Hepatocyte (in vitro differentiated cells): ENCODE data around the gene CLEC2D.

Experiments used
- EZH2 ChIP-seq: fragments of 200-600 bp; sonication (generic); IDR thresholded peaks from 2 replicates; pipeline ENCODE4 v1.6.1; 2016; ENCODE audit warnings: antibody characterized with exemption, mild to moderate bottlenecking, borderline replicate concordance
- TF ChIP-seq, protein P1 (sequence below): fragments of 200-600 bp; sonication (generic); IDR thresholded peaks from 2 replicates; pipeline ENCODE4 v1.5.1; 2016; ENCODE audit warnings: antibody characterized with exemption, mild to moderate bottlenecking; ENCODE audit not compliant: poor library complexity

DNA sequence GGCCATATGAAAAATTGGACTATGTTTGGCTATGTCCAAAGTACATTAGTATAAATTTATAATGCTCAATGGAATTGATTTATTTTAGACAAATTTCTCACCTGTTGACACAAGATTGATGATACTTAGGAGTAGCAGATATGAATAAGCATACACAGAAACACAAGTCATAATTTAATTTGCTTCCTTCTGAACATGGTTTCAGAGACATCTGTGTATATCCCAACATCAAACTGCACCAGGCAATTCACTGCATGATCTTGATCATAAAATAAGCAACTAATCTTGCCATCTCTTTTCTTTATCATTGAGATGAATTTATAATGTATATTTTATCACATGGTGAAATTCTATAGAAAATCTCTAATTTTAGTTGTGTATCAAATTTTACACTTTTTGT is 59.6 kb downstream of the CLEC2D start:
- TF ChIP-seq EZH2, result no peak
- TF ChIP-seq, protein P1, sequence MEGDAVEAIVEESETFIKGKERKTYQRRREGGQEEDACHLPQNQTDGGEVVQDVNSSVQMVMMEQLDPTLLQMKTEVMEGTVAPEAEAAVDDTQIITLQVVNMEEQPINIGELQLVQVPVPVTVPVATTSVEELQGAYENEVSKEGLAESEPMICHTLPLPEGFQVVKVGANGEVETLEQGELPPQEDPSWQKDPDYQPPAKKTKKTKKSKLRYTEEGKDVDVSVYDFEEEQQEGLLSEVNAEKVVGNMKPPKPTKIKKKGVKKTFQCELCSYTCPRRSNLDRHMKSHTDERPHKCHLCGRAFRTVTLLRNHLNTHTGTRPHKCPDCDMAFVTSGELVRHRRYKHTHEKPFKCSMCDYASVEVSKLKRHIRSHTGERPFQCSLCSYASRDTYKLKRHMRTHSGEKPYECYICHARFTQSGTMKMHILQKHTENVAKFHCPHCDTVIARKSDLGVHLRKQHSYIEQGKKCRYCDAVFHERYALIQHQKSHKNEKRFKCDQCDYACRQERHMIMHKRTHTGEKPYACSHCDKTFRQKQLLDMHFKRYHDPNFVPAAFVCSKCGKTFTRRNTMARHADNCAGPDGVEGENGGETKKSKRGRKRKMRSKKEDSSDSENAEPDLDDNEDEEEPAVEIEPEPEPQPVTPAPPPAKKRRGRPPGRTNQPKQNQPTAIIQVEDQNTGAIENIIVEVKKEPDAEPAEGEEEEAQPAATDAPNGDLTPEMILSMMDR, result no peak
